Right renal cortex interstitium (tissue), 3 donors: Measurements from ENCODE around the gene DNMBP. TPM values are rescaled to one million over a fixed set of nuclear protein-coding genes. Genes with fewer than 3 reads are reported as not detected.
A peak's percentile ranks its signal among the peaks of the same experiment; 100 is the strongest.

ENCODE experiments used
- DNase-seq, 3 donors: peaks; one replicate each; pipeline ENCODE4 v3.0.0-alpha.2; 2013; ENCODE audit warnings: low read depth in 3 of 3, low spot score in 2 of 3
- polyA plus RNA-seq, 3 donors: library from polyadenylated mRNA; unstranded; fragments of 120-200 nt; gene quantifications; one replicate each; pipeline ENCODE4 v1.2.1, GENCODE V29; 2013; ENCODE audit not compliant: insufficient read length in 3 of 3

Gene DNMBP
- polyA plus RNA-seq: 10 to 100 TPM; 35.5 to 36.2 (median 35.9) TPM

GRCh38 chr10:100009793-100010676 lies at the start of gene DNMBP:
Gene DNMBP, minus strand, starts transcription at chr10:100009947. Its CDS starts 37,823 bp downstream, at chr10:99972124.
- DNase-seq: peak in 2 of 3 donors; percentile 74 to 76

GRCh38 chr10:100057948-100058347 lies 48.2 kb upstream of the DNMBP start:
- no peak for DNase-seq

GRCh38 chr10:100053686-100054460 lies 44.1 kb upstream of the DNMBP start:
- DNase-seq: no peak

- peak; percentile 65 to 78 (median 76) for DNase-seq
Observed at GRCh38 chr10:100046021-100046486, 36.3 kb upstream of the DNMBP start.

- no peak for DNase-seq
Observed at GRCh38 chr10:100045592-100045991, 35.8 kb upstream of the DNMBP start.

GRCh38 chr10:100043796-100044195 lies 34.0 kb upstream of the DNMBP start:
- no peak for DNase-seq

GRCh38 chr10:100043344-100043743 lies 33.6 kb upstream of the DNMBP start:
- DNase-seq: no peak

- DNase-seq: no peak
Observed at GRCh38 chr10:100041306-100042002, 31.7 kb upstream of the DNMBP start.

- DNase-seq: no peak
Observed at GRCh38 chr10:100038561-100039071, 28.9 kb upstream of the DNMBP start.

GRCh38 chr10:100037758-100038315 lies 28.1 kb upstream of the DNMBP start:
- no peak for DNase-seq

- no peak for DNase-seq
Observed at GRCh38 chr10:100036850-100037249, 27.1 kb upstream of the DNMBP start.

- DNase-seq: no peak
Observed at GRCh38 chr10:100033766-100034418, 24.1 kb upstream of the DNMBP start.

- DNase-seq: no peak
Observed at GRCh38 chr10:100027416-100027815, 17.7 kb upstream of the DNMBP start.

- DNase-seq: peak in 2 of 3 donors; percentile 63 to 70
Observed at GRCh38 chr10:100025576-100025975, 15.8 kb upstream of the DNMBP start.

GRCh38 chr10:100024748-100025147 lies 15.0 kb upstream of the DNMBP start:
- DNase-seq: no peak

GRCh38 chr10:100022403-100022802 lies 12.7 kb upstream of the DNMBP start:
- DNase-seq: no peak

GRCh38 chr10:100021322-100021721 lies 11.6 kb upstream of the DNMBP start:
- DNase-seq: no peak

GRCh38 chr10:100020886-100021253 lies 11.1 kb upstream of the DNMBP start:
- no peak for DNase-seq

GRCh38 chr10:100020142-100020885 lies 10.6 kb upstream of the DNMBP start:
- no peak for DNase-seq
